Central memory CD8-positive, alpha-beta T cell (primary cell): Measurements from ENCODE around the gene ACSL6.

ENCODE experiments used
- ATAC-seq: fragments of 150-1000 bp; cut with Tn5 transposase; replicated peaks from 2 replicates; pipeline ENCODE4 v1.10.0; 2022; ENCODE audit warnings: mild to moderate bottlenecking, moderate FRiP score, moderate number of reproducible peaks; ENCODE audit not compliant: poor library complexity, severe bottlenecking; ENCODE audit errors: extremely low read depth
- DNase-seq, 2 donors: peaks; one replicate each; pipeline ENCODE4 v3.0.0; 2021; ENCODE audit warnings: low spot score in 2 of 2
- H3K27ac Mint-ChIP-seq: one replicate; pipeline ENCODE4 v1.8.0; 2022; ENCODE audit warnings: low read depth, mild to moderate bottlenecking, moderate library complexity, mixed read lengths
- H3K27me3 Mint-ChIP-seq: one replicate; pipeline ENCODE4 v1.8.0; 2022; ENCODE audit warnings: mixed read lengths
- H3K36me3 Mint-ChIP-seq: one replicate; pipeline ENCODE4 v1.8.0; 2022; ENCODE audit warnings: mild to moderate bottlenecking, moderate library complexity, mixed read lengths; ENCODE audit not compliant: insufficient read depth
- H3K4me1 Mint-ChIP-seq: one replicate; pipeline ENCODE4 v1.8.0; 2022; ENCODE audit warnings: mixed read lengths
- H3K4me3 Mint-ChIP-seq: one replicate; pipeline ENCODE4 v1.8.0; 2022; ENCODE audit warnings: mild to moderate bottlenecking, moderate library complexity, mixed read lengths
- H3K9me3 Mint-ChIP-seq: one replicate; pipeline ENCODE4 v1.8.0; 2022; ENCODE audit warnings: mixed read lengths

ACSL6 gene, protein sequence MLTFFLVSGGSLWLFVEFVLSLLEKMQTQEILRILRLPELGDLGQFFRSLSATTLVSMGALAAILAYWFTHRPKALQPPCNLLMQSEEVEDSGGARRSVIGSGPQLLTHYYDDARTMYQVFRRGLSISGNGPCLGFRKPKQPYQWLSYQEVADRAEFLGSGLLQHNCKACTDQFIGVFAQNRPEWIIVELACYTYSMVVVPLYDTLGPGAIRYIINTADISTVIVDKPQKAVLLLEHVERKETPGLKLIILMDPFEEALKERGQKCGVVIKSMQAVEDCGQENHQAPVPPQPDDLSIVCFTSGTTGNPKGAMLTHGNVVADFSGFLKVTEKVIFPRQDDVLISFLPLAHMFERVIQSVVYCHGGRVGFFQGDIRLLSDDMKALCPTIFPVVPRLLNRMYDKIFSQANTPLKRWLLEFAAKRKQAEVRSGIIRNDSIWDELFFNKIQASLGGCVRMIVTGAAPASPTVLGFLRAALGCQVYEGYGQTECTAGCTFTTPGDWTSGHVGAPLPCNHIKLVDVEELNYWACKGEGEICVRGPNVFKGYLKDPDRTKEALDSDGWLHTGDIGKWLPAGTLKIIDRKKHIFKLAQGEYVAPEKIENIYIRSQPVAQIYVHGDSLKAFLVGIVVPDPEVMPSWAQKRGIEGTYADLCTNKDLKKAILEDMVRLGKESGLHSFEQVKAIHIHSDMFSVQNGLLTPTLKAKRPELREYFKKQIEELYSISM

DNA sequence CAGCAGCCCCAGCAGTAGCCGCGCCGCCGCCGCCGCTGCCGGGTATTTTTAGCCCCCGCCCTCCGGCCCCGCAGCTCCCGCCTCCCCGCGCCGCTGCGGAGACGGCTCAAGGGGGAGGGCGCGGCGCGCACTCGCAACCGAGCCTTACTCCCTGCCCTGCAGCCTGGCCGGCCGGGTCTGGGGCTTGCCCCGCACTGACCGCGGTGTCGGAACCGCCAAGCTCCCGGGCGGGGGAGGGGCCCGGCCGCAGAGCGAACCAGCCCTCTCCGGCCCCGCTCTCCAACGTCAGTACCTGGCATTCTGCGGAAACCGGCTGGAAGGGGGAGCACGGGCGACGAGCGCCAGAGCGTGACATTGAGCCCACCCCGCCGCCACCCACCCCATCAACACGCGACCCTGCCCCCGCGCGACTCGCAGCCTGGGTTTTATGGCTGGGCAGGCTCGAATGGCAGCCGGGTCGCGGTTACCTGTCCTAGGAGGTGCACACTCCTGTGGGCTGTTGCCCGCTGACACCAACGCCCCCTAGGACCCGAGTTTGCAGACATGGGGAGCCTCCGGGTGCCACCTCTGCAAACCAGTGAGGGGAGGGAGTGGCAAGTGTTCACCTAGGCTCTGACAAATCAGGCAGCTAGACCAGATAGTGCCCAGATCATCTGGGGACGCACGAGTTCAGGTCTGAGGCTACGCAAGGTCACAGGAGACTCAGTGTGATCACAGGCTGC, at the start of gene ACSL6:
ACSL6 (minus strand) TSS at position 37 of the 722 bp plus-strand sequence. CDS start 105 bp downstream, outside the sequence.
- DNase-seq (no peak), ATAC-seq (peak; percentile 67)
- Mint-ChIP-seq H3K27ac (peak within 1 kb of the TSS; percentile 54), H3K36me3 (peaks cover 3% of the 10 kb centered on the region), H3K27me3 (peaks cover 37% of the 10 kb centered on the region), H3K9me3 (no peaks in the 10 kb centered on the region), H3K4me1 (peaks cover 40% of the 10 kb centered on the region), H3K4me3 (peak within 1 kb of the TSS; percentile 80)

DNA sequence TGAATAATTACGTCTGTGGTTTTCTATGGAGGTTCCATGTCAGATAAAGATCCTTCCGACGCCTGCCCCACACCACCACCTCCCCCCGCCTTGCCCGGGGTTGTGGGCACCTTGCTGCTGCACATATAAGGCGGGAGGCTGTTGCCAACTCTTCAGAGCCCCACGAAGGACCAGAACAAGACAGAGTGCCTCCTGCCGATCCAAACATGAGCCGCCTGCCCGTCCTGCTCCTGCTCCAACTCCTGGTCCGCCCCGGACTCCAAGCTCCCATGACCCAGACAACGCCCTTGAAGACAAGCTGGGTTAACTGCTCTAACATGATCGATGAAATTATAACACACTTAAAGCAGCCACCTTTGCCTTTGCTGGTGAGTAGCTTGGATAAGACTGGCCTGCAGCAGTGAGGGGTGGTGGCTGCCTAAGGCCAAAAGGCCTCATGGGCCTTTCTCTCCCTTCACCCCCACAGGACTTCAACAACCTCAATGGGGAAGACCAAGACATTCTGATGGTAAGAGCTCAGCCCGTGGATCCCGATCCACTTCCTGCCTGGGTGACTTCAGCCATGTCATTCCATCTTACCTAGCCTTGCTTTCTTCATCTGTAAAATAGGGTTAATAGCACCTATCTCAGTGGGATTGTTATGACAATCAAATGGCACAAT, 49.2 kb upstream of the ACSL6 start, which contains the start of gene IL3:
IL3 (plus strand) TSS at position 155 of the 661 bp plus-strand sequence; CDS start at position 207, 52 bp downstream.
- Mint-ChIP-seq H3K36me3 (peaks cover 7% of the 10 kb centered on the region), H3K4me1 (peaks cover 48% of the 10 kb centered on the region), H3K9me3 (no peaks in the 10 kb centered on the region), H3K27me3 (no peaks in the 10 kb centered on the region), H3K27ac (peak within 1 kb of the TSS; percentile 76), H3K4me3 (no peak within 1 kb of the TSS)
- DNase-seq (no peak), ATAC-seq (no peak)

DNA sequence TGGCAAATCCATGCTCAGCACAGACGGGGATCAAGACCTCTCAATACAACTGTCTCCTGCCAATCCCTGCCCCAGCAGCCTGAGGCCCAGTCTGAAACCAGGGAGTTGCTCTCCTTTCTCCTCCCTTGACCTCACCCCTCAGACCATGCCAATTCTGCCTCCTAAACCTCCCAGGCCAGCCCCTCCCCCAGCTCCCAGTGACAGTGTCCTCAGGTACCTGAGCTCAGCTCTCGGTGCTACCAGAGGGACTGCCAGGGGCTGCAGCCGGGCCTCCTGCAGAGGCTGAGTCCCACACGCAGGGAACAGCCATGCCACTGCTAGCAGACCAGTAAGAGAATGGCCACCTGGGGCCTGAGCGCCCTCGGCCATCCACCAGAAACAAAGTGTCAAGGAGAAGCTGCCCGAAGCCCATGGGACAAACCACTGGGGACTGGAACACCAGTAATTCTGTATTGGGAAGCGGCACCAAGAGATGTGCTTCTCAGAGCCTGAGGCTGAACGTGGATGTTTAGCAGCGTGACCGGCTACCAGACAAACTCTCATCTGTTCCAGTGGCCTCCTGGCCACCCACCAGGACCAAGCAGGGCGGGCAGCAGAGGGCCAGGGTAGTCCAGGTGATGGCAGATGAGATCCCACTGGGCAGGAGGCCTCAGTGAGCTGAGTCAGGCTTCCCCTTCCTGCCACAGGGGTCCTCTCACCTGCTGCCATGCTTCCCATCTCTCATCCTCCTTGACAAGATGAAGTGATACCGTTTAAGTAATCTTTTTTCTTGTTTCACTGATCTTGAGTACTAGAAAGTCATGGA, 48.4 kb upstream of the ACSL6 start:
- Mint-ChIP-seq H3K27me3 (no peaks in the 10 kb centered on the region), H3K4me3 (no peak overlapping the region), H3K36me3 (peaks cover 7% of the 10 kb centered on the region), H3K9me3 (no peaks in the 10 kb centered on the region), H3K27ac (peak overlapping the region; percentile 76), H3K4me1 (peaks cover 51% of the 10 kb centered on the region)
- no peak for ATAC-seq
- DNase-seq: peak; percentile 8 to 11

DNA sequence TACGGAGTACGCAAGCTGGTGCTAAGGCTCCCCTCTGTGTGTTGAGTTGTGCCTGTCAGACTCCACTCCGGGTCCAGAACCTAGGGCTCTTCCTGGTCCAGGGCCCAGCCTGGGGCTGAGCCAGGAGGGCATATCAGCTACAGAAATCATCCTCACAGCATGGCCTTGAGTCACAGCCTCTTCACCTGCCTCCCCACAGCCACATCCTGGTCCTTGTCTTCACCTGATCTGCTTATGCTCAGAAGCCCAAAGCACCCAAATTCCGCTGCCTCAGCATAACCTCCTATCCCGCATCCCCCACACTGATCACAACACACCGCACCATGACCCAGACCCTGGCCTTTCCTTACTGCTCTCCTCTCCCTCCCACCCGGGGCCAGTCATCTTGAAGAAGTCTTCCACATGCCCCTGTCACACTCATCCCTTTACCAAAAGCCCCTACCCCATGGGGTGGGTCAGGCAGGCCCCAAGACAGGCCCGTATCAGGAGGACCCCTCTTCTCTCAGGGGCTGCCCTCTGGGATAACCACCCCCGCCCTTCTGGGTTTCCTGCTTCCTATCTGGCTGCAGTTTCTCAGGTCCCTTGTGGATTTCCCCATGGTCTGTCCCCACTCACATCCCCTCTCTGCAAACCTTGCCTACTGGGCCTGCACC, 47.7 kb upstream of the ACSL6 start:
- DNase-seq: peak; percentile 10 to 13

DNA sequence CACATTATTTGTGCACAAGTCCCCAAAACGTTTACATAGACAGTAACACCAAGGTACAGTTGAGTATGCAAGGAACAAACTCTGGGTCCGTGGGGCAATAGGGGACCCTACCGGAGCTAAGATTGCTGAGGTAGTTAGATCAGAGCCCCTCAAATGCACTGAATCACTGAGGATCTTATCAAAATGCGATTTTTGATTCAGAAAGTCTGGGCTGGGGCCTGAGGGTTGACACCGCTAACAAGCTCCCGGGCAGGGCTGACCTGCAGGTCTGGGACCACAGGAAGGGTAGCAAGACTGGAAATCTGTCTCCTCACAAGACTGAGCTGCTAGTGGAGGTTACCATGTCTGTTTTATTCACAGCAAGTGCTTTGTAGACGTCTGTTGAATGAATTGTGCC, 47.2 kb upstream of the ACSL6 start:
- H3K27ac Mint-ChIP-seq: no peak overlapping the region
- H3K27me3 Mint-ChIP-seq: no peaks in the 10 kb centered on the region
- peaks cover 50% of the 10 kb centered on the region for H3K4me1 Mint-ChIP-seq

More for the DNA sequence above, 47.7 kb upstream of the ACSL6 start:
- no peaks in the 10 kb centered on the region for H3K9me3 Mint-ChIP-seq
- H3K27ac Mint-ChIP-seq: peak overlapping the region; percentile 76
- ATAC-seq: peak; percentile 24
- no peaks in the 10 kb centered on the region for H3K27me3 Mint-ChIP-seq
- peaks cover 2% of the 10 kb centered on the region for H3K36me3 Mint-ChIP-seq
- H3K4me1 Mint-ChIP-seq: peaks cover 52% of the 10 kb centered on the region
- H3K4me3 Mint-ChIP-seq: no peak overlapping the region

DNA sequence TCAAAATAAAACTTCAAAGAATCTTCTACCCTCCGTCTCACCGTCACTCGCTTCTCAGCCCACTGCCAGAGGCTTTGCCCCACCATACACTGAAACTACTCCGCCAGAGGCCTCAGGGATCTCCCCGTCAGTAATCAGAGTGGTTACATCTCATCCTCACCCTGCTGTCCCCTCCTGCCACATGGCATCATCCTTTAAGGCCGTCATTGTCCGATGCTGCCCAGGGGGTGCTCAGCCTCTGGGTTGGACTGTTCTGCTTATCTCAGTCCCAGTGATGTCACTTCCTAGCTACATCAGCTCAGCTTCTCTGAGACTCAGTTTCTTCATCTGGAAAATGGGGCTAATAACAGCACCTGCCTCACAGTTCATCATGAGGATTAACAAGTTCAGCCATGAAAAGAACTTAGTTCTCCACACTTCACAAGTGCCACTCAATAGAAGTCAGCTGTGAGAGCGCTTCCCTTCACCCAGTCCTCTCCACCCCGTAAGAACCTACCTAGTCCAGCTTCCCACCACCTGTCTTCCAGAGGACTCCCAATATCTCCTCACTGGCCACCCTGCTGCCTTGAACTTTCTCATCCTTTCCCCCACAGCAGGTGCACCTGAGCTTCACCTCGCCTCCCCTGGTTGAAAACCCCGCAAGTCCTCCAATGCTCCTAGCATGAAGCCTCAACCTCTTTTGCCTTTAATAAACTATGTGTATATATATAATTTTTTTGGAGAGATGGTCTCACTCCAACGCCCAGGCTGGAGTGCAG, 46.2 kb upstream of the ACSL6 start:
- peaks cover 2% of the 10 kb centered on the region for H3K36me3 Mint-ChIP-seq
- peak overlapping the region; percentile 38 for H3K27ac Mint-ChIP-seq
- ATAC-seq (no peak), DNase-seq (peak; percentile 8 to 11)
- peak overlapping the region; percentile 17 for H3K4me3 Mint-ChIP-seq
- no peaks in the 10 kb centered on the region for H3K27me3 Mint-ChIP-seq
- peaks cover 44% of the 10 kb centered on the region for H3K4me1 Mint-ChIP-seq
- no peaks in the 10 kb centered on the region for H3K9me3 Mint-ChIP-seq

More for the DNA sequence above, 47.2 kb upstream of the ACSL6 start:
- no peak overlapping the region for H3K4me3 Mint-ChIP-seq
- DNase-seq (no peak), ATAC-seq (no peak)
- H3K36me3 Mint-ChIP-seq: peaks cover 2% of the 10 kb centered on the region
- no peaks in the 10 kb centered on the region for H3K9me3 Mint-ChIP-seq

DNA sequence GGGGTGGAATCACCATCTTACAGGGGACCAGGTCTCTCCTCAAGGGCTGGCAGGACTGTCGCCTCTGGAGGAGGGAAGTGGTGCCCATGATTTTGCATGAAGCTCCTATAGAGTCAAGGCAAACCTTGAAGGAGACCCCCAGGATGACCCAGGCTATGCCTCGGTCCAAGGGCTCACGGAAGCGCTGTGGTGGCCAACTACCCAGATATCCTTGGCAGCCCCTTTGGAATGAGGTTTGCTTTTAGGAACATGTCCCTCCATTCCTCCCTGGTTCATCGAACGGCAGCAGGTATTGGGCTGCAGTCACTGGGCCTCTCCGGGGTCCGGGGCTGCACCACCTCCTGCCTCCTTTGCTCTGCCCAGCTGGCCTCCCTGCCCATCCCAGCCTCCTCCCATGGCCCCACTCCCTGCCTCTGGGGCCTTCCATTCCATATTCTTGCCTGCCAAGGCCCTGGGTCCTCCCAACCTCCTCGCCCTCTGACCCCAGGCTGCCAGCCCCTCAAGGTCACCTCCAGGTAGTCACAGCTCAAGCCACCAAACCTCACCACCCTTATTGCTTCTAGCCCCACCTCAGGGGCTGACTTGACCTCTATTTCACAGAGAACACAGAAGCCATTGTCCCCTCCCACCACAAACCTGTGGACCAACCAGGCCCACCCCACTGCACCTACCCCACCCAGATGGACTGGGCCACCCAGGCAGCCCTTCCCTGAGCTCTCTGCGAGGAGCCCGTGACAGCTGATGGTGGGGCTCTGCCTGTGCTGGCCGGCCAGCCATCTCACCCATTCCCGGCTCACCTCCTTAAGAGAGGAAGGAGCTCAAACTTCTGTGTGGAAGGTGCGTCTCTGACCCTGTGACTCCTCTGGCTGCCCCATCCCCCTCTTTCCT, 45.4 kb upstream of the ACSL6 start:
- no peaks in the 10 kb centered on the region for H3K9me3 Mint-ChIP-seq
- peaks cover 50% of the 10 kb centered on the region for H3K4me1 Mint-ChIP-seq
- peak overlapping the region; percentile 71 for H3K27ac Mint-ChIP-seq
- no peaks in the 10 kb centered on the region for H3K27me3 Mint-ChIP-seq
- peaks cover 2% of the 10 kb centered on the region for H3K36me3 Mint-ChIP-seq
- DNase-seq (peak in 1 of 2 donors; percentile 11), ATAC-seq (no peak)
- peak overlapping the region; percentile 17 for H3K4me3 Mint-ChIP-seq

DNA sequence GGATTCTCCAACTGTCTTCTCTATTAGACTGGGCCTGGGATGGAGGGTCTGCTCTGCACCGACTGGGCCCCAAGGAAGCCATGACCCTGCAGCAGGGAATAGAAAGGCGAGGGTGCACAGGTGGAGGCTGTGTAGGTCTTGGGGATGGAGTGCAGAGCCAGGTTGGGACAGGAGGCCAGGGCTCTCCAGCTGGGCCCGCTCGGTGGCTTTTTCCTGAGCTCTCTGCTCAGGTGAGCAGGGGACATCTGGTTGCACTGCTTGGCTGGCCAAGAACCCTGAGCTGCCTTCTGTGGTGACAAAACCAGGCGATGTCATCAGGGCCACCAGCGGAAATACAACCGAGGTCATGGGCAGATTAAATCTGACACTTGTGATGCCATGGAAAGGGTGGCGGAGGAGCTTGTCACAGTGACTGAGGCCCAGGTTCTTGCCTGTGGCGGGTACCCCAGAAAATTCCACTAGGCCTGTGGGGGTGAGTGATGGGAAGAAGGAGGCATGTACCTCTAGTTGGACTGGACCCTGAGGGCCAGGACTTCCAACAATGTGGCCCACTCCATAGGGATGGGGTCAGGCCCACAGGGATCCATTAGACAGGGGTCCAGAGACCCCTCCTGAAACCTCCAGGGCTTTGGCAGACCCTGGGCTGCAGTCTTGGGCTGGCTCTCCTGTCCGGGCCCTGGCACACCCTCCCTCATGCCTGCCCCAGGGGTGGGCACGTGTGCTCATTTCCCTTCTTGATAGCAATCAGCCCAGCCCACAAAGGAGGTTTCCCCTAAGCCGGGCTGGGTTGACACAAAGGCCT, 44.6 kb upstream of the ACSL6 start:
- peak overlapping the region; percentile 71 for H3K27ac Mint-ChIP-seq
- DNase-seq (peak; percentile 37 to 44), ATAC-seq (peak; percentile 83)
- peaks cover 2% of the 10 kb centered on the region for H3K36me3 Mint-ChIP-seq
- no peaks in the 10 kb centered on the region for H3K9me3 Mint-ChIP-seq
- peaks cover 50% of the 10 kb centered on the region for H3K4me1 Mint-ChIP-seq
- H3K4me3 Mint-ChIP-seq: no peak overlapping the region
- H3K27me3 Mint-ChIP-seq: peaks cover 8% of the 10 kb centered on the region

DNA sequence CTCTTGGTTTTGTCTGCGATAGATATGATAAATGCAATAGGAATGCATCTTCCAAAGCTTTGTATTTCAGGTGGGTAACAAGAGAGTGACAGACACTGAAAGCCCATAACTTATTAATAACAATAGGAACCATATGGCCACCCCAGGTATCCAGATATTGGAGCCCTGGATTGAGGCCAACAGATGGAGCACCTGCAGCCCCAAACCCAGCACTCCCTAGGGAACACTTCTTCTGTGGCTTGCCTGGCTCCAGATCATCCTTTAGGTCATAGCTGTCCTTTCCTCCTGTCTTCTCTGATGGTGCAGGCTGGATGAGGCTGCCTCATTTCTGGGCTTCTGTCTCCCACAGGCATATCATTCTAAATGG, 44.0 kb upstream of the ACSL6 start:
- Mint-ChIP-seq H3K27ac (peak overlapping the region; percentile 71), H3K27me3 (peaks cover 14% of the 10 kb centered on the region), H3K9me3 (no peaks in the 10 kb centered on the region), H3K4me1 (peaks cover 50% of the 10 kb centered on the region), H3K36me3 (peaks cover 2% of the 10 kb centered on the region), H3K4me3 (no peak overlapping the region)
- peak in 1 of 2 donors; percentile 11 for DNase-seq
- no peak for ATAC-seq
